Tibial artery (tissue), 4 donors: ENCODE measurements around the gene KCNJ6.

Experiments
- DNase-seq, 2 donors: peaks; one replicate each; pipeline ENCODE4 v3.0.0-alpha.2; 2019
- H3K27ac ChIP-seq, 2 donors: fragments of 200-600 bp; sonication (generic) in 1 of 2; 1 replicate in 1 of 2; 2 replicates in 1 of 2; pipeline ENCODE4 v1.5.1; 2018 to 2019; ENCODE audit warnings: mild to moderate bottlenecking in 1 of 2
- H3K27me3 ChIP-seq, 2 donors: fragments of 200-600 bp; sonication (generic) in 1 of 2; one replicate each; pipeline versions ENCODE4 v1.5.1 to v1.6.0; 2016 to 2019
- H3K36me3 ChIP-seq, 3 donors: fragments of 200-600 bp; sonication (generic) in 2 of 3; one replicate each; pipeline ENCODE4 v1.5.1; 2016 to 2019; ENCODE audit warnings: mild to moderate bottlenecking in 2 of 3
- H3K4me1 ChIP-seq, 4 donors: fragments of 200-600 bp; sonication (generic) in 2 of 4; 1 replicate in 3 of 4; 2 replicates in 1 of 4; pipeline ENCODE4 v1.5.1; 2016 to 2019
- H3K4me3 ChIP-seq, 2 donors: fragments of 200-600 bp; sonication (generic) in 1 of 2; 1 replicate in 1 of 2; 2 replicates in 1 of 2; pipeline ENCODE4 v1.5.1; 2018 to 2019; ENCODE audit warnings: mild to moderate bottlenecking in 2 of 2
- H3K9me3 ChIP-seq, 3 donors: fragments of 200-600 bp; sonication (generic) in 1 of 3; one replicate each; pipeline ENCODE4 v1.5.1; 2016 to 2019
- CTCF ChIP-seq, 2 experiments: fragments of 200-600 bp in 1 of 2; fragments of 450-650 bp in 1 of 2; IDR thresholded peaks; one replicate each; pipeline ENCODE4 v1.5.1; 2017 to 2019; ENCODE audit warnings: antibody characterized with exemption in 2 of 2, mild to moderate bottlenecking in 1 of 2, moderate library complexity in 1 of 2
- intact Hi-C: fragments of 100-400 bp; cut with DNase I; formaldehyde crosslinking; loops from one replicate; pipeline ENCODE4 v1.15.0; 2023; ENCODE audit warnings: low total_unique reads

Gene KCNJ6

GRCh38 chr21:37677006-37677405 is 239.3 kb downstream of the KCNJ6 start:
- Histone ChIP-seq H3K36me3 (no peaks in the 10 kb centered on the region), H3K4me3 (no peak overlapping the region), H3K4me1 (peaks cover 0 to 8% (median 2%) of the 10 kb centered on the region in 4 donors), H3K27ac (no peak overlapping the region), H3K9me3 (no peaks in the 10 kb centered on the region), H3K27me3 (peaks cover 0 to 22% of the 10 kb centered on the region in 2 donors)
- no peak for DNase-seq
- intact Hi-C loops: no loop called here
- no peak for TF ChIP-seq CTCF (IDR thresholded peaks at IDR 0.05)

GRCh38 chr21:37675202-37675801 is 241.0 kb downstream of the KCNJ6 start:
- Histone ChIP-seq H3K27me3 (peaks cover 0 to 22% of the 10 kb centered on the region in 2 donors), H3K27ac (no peak overlapping the region), H3K36me3 (no peaks in the 10 kb centered on the region), H3K4me1 (peaks cover 0 to 8% (median 2%) of the 10 kb centered on the region in 4 donors), H3K9me3 (no peaks in the 10 kb centered on the region), H3K4me3 (peak overlapping the region in 1 of 2 donors; percentile 36)
- peak; percentile 77 to 96 for TF ChIP-seq CTCF (IDR thresholded peaks at IDR 0.05)
- intact Hi-C loops: no loop called here
- no peak for DNase-seq

GRCh38 chr21:37673801-37674575 is 242.3 kb downstream of the KCNJ6 start:
- no peaks in the 10 kb centered on the region for H3K9me3 ChIP-seq
- no peak for TF ChIP-seq CTCF (IDR thresholded peaks at IDR 0.05)
- peaks cover 0 to 8% (median 2%) of the 10 kb centered on the region in 4 donors for H3K4me1 ChIP-seq
- no peak overlapping the region for H3K27ac ChIP-seq
- no peak overlapping the region for H3K4me3 ChIP-seq
- no peak for DNase-seq
- H3K27me3 ChIP-seq: peaks cover 0 to 22% of the 10 kb centered on the region in 2 donors
- intact Hi-C loops: no loop called here
- H3K36me3 ChIP-seq: no peaks in the 10 kb centered on the region

- H3K4me3 ChIP-seq: no peak overlapping the region
- no peaks in the 10 kb centered on the region for H3K9me3 ChIP-seq
- DNase-seq: no peak
- no peak overlapping the region for H3K27ac ChIP-seq
- no peak for TF ChIP-seq CTCF (IDR thresholded peaks at IDR 0.05)
- peaks cover 0 to 20% of the 10 kb centered on the region in 2 donors for H3K27me3 ChIP-seq
- H3K36me3 ChIP-seq: no peaks in the 10 kb centered on the region
- intact Hi-C loops: no loop called here
- peaks cover 0 to 8% (median 2%) of the 10 kb centered on the region in 4 donors for H3K4me1 ChIP-seq
These were observed 244.9 kb downstream of the KCNJ6 start for GRCh38 chr21:37671381-37671780.

GRCh38 chr21:37670883-37671282 is 245.4 kb downstream of the KCNJ6 start:
- Histone ChIP-seq H3K27ac (no peak overlapping the region), H3K9me3 (no peaks in the 10 kb centered on the region), H3K4me3 (no peak overlapping the region), H3K27me3 (peaks cover 0 to 16% of the 10 kb centered on the region in 2 donors), H3K4me1 (peaks cover 0 to 8% (median 2%) of the 10 kb centered on the region in 4 donors), H3K36me3 (no peaks in the 10 kb centered on the region)
- no peak for DNase-seq
- intact Hi-C loops: no loop called here
- TF ChIP-seq CTCF (IDR thresholded peaks at IDR 0.05): no peak
